Stimulated activated CD4-positive, alpha-beta T cell treated with anti-CD3 and anti-CD28 coated beads, Interleukin-4, amount 100 ng/mL, for 1 hour (primary cell): ENCODE results near the gene BABAM2.
"Not testable (repeated sequence)": the region's sequence is repeated elsewhere in the genome, so short reads cannot be mapped to it uniquely, and the experiment has no call there.

Experiments
- DNase-seq: peaks from one replicate; pipeline ENCODE4 v3.0.0-alpha.2; 2020

The BABAM2 gene

GRCh38 chr2:27988718-27989117, 98.2 kb downstream of the BABAM2 start:
- DNase-seq: no peak

GRCh38 chr2:27989149-27989548, 98.6 kb downstream of the BABAM2 start:
- no peak for DNase-seq

- DNase-seq: no peak
These were observed 99.6 kb downstream of the BABAM2 start for GRCh38 chr2:27990030-27990590.

GRCh38 chr2:27991146-27991545, 100.6 kb downstream of the BABAM2 start:
- DNase-seq: no peak

GRCh38 chr2:27992787-27993401, 102.4 kb downstream of the BABAM2 start:
- no peak for DNase-seq

- no peak for DNase-seq
These were observed 102.9 kb downstream of the BABAM2 start for GRCh38 chr2:27993402-27993787.

GRCh38 chr2:27993950-27994728, 103.6 kb downstream of the BABAM2 start:
- no peak for DNase-seq

GRCh38 chr2:27996156-27996922, 105.8 kb downstream of the BABAM2 start:
- DNase-seq: no peak

- DNase-seq: no peak
These were observed 109.8 kb downstream of the BABAM2 start for GRCh38 chr2:28000287-28000686.

- DNase-seq: no peak
These were observed 111.7 kb downstream of the BABAM2 start for GRCh38 chr2:28002181-28002580.

- no peak for DNase-seq
These were observed 113.6 kb downstream of the BABAM2 start for GRCh38 chr2:28004086-28004485.

- DNase-seq: no peak
These were observed 119.2 kb downstream of the BABAM2 start for GRCh38 chr2:28009732-28010131.

GRCh38 chr2:28011322-28011737, 120.8 kb downstream of the BABAM2 start:
- no peak for DNase-seq

GRCh38 chr2:28018474-28018873, 127.9 kb downstream of the BABAM2 start:
- DNase-seq: not testable (repeated sequence)

GRCh38 chr2:28019521-28019920, 129.0 kb downstream of the BABAM2 start:
- DNase-seq: not testable (repeated sequence)

- DNase-seq: no peak
These were observed 131.4 kb downstream of the BABAM2 start for GRCh38 chr2:28021898-28022297.

GRCh38 chr2:28025123-28025522, 134.6 kb downstream of the BABAM2 start:
- DNase-seq: no peak

- DNase-seq: not testable (repeated sequence)
These were observed 135.7 kb downstream of the BABAM2 start for GRCh38 chr2:28026230-28026629.

GRCh38 chr2:28028025-28028424, 137.5 kb downstream of the BABAM2 start:
- no peak for DNase-seq

GRCh38 chr2:28030600-28030999, 140.1 kb downstream of the BABAM2 start:
- no peak for DNase-seq

- no peak for DNase-seq
These were observed 142.3 kb downstream of the BABAM2 start for GRCh38 chr2:28032816-28033215.

GRCh38 chr2:28034696-28035095, 144.2 kb downstream of the BABAM2 start:
- no peak for DNase-seq

GRCh38 chr2:28035163-28035690, 144.7 kb downstream of the BABAM2 start:
- no peak for DNase-seq
